ENCODE measurements around the gene TMEM132A.

The TMEM132A gene

GRCh38 chr11:60923800-60924109 lies 505 bp upstream of the TMEM132A start:
- H3K27ac ChIP-seq: peak overlapping the region; percentile 69; the same call in 1 of the 2 replicates
- TF ChIP-seq CTCF (conservative IDR thresholded peaks at IDR 0.05): no peak

GRCh38 chr11:60924906-60925853 lies 920 bp downstream of the TMEM132A start:
- no peak for TF ChIP-seq CTCF (conservative IDR thresholded peaks at IDR 0.05)

GRCh38 chr11:60925868-60926267 lies 1.6 kb downstream of the TMEM132A start:
- no peak overlapping the region for H3K27ac ChIP-seq
- no peak for TF ChIP-seq CTCF (conservative IDR thresholded peaks at IDR 0.05)

More at GRCh38 chr11:60924906-60925853, 920 bp downstream of the TMEM132A start:
- peak overlapping the region; percentile 69; the same call in 1 of the 2 replicates for H3K27ac ChIP-seq

- no peak for TF ChIP-seq CTCF (conservative IDR thresholded peaks at IDR 0.05)
- H3K27ac ChIP-seq: no peak overlapping the region
These were observed 2.2 kb downstream of the TMEM132A start for GRCh38 chr11:60926500-60926899.

GRCh38 chr11:60927061-60927592 lies 2.9 kb downstream of the TMEM132A start:
- no peak for TF ChIP-seq CTCF (conservative IDR thresholded peaks at IDR 0.05)
- H3K27ac ChIP-seq: no peak overlapping the region

GRCh38 chr11:60927600-60927999 lies 3.3 kb downstream of the TMEM132A start:
- no peak overlapping the region for H3K27ac ChIP-seq
- no peak for TF ChIP-seq CTCF (conservative IDR thresholded peaks at IDR 0.05)

GRCh38 chr11:60928563-60929001 lies 4.3 kb downstream of the TMEM132A start:
- TF ChIP-seq CTCF (conservative IDR thresholded peaks at IDR 0.05): no peak
- H3K27ac ChIP-seq: no peak overlapping the region

Data from VCaP (cell line).